Measurements from ENCODE around the gene STRIT1. TPM values are rescaled to one million over a fixed set of nuclear protein-coding genes. Genes with fewer than 3 reads are reported as not detected.

Gene STRIT1
- polyA plus RNA-seq, 3 donors: not detected

DNA sequence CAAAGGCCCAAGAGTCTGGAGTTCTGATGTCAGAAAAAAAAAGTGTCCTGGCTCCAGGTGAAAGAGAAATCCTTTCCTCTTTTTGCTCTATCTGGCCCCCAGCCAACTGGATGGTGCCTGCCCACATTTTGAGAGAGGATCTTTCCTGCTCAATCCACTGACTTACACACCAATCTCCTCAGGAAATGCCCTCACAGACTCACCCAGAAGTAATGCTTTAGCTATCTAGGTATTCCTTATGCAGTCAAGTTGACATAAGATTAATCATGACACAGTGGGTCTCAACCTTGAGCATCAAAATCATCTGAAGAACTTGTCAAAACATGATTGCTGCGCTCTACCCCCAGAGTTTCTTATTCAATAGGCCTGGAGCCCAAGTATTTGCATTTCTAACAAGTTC, 31.2 kb downstream of the STRIT1 start:
- Histone ChIP-seq H3K9me3 (replicated peaks in 1 of 2; ENCODE audit: control insufficient read depth in 1 of 2, insufficient read depth in 1 of 2, low read length in 2 of 2) (no peaks in the 10 kb centered on the region), H3K36me3 (replicated peaks in 1 of 2; ENCODE audit: control insufficient read depth in 1 of 2, insufficient read depth in 2 of 2, low read length in 2 of 2) (no peaks in the 10 kb centered on the region), H3K79me2 (ENCODE audit: insufficient read depth, low read length) (no peaks in the 10 kb centered on the region), H3K4me1 (ENCODE audit: control insufficient read depth in 1 of 2, insufficient read depth in 2 of 2, low read length in 2 of 2) (no peaks in the 10 kb centered on the region), H2AFZ (ENCODE audit: insufficient read depth, low read depth, low read length, poor library complexity, severe bottlenecking) (no peak overlapping the region), H4K20me1 (ENCODE audit: insufficient read depth, low read length) (no peaks in the 10 kb centered on the region), H3K4me3 (replicated peaks in 1 of 3; ENCODE audit: low read depth in 2 of 3, low read length in 3 of 3) (no peak overlapping the region), H3K27me3 (ENCODE audit: control insufficient read depth in 2 of 2, insufficient read depth in 2 of 2, low read length in 2 of 2) (no peaks in the 10 kb centered on the region), H3K27ac (ENCODE audit: low read depth in 1 of 2, low read length in 2 of 2) (no peak overlapping the region), H3K9ac (ENCODE audit: insufficient read depth, low read length, poor library complexity, severe bottlenecking) (no peak overlapping the region), H3K4me2 (replicated peaks; ENCODE audit: extremely low read depth, low read length, poor library complexity, severe bottlenecking) (no peak overlapping the region)
- H3K9me3 Mint-ChIP-seq: peaks cover 0 to 6% (median 0%) of the 10 kb centered on the region in 7 donors
- TF ChIP-seq, protein P1, sequence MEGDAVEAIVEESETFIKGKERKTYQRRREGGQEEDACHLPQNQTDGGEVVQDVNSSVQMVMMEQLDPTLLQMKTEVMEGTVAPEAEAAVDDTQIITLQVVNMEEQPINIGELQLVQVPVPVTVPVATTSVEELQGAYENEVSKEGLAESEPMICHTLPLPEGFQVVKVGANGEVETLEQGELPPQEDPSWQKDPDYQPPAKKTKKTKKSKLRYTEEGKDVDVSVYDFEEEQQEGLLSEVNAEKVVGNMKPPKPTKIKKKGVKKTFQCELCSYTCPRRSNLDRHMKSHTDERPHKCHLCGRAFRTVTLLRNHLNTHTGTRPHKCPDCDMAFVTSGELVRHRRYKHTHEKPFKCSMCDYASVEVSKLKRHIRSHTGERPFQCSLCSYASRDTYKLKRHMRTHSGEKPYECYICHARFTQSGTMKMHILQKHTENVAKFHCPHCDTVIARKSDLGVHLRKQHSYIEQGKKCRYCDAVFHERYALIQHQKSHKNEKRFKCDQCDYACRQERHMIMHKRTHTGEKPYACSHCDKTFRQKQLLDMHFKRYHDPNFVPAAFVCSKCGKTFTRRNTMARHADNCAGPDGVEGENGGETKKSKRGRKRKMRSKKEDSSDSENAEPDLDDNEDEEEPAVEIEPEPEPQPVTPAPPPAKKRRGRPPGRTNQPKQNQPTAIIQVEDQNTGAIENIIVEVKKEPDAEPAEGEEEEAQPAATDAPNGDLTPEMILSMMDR (IDR thresholded peaks at IDR 0.05): no peak
- no peaks in the 10 kb centered on the region for H3K4me1 Mint-ChIP-seq
- intact Hi-C loops (cut with micrococcal nuclease): no loop called here
- H3K27ac Mint-ChIP-seq: peak overlapping the region in 1 of 7 donors; percentile 23
- 100% methylated on average over 1 of the region's 1 CpG for WGBS (ENCODE audit: insufficient coverage)
- no peak for DNase-seq
- no peak overlapping the region for H3K4me3 Mint-ChIP-seq
- peaks cover 0 to 2% (median 0%) of the 10 kb centered on the region in 3 donors for H3K27me3 Mint-ChIP-seq (ENCODE audit: low read depth in 3 of 3)
- H3K36me3 Mint-ChIP-seq: no peaks in the 10 kb centered on the region

DNA sequence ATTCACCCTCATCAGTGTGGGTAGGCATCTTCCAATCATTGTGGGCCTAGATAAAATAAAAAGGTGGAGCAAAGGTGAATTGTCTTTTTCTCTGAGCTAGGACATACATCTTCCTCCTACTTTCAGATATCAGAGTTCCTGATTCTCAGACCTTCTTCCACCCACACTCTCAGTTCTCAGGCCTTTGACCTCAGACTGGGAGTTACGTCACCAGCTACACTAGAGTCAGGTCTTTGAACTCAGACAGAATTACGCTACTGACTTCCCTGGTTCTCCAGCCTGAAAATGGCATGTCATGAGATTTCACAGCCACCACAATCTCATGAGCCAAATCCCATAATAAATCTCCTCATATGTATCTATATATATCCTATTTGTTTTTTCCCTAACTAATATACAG, 39.0 kb downstream of the STRIT1 start:
- Histone ChIP-seq H3K4me3 (replicated peaks in 1 of 3; ENCODE audit: low read depth in 2 of 3, low read length in 3 of 3) (no peak overlapping the region), H3K27ac (ENCODE audit: low read depth in 1 of 2, low read length in 2 of 2) (no peak overlapping the region), H3K9ac (ENCODE audit: insufficient read depth, low read length, poor library complexity, severe bottlenecking) (no peak overlapping the region), H3K4me2 (replicated peaks; ENCODE audit: extremely low read depth, low read length, poor library complexity, severe bottlenecking) (no peak overlapping the region), H3K79me2 (ENCODE audit: insufficient read depth, low read length) (no peaks in the 10 kb centered on the region), H3K4me1 (ENCODE audit: control insufficient read depth in 1 of 2, insufficient read depth in 2 of 2, low read length in 2 of 2) (no peaks in the 10 kb centered on the region), H3K36me3 (replicated peaks in 1 of 2; ENCODE audit: control insufficient read depth in 1 of 2, insufficient read depth in 2 of 2, low read length in 2 of 2) (no peaks in the 10 kb centered on the region), H2AFZ (ENCODE audit: insufficient read depth, low read depth, low read length, poor library complexity, severe bottlenecking) (no peak overlapping the region), H3K9me3 (replicated peaks in 1 of 2; ENCODE audit: control insufficient read depth in 1 of 2, insufficient read depth in 1 of 2, low read length in 2 of 2) (peaks cover 0 to 7% of the 10 kb centered on the region in 2 donors), H4K20me1 (ENCODE audit: insufficient read depth, low read length) (no peaks in the 10 kb centered on the region), H3K27me3 (ENCODE audit: control insufficient read depth in 2 of 2, insufficient read depth in 2 of 2, low read length in 2 of 2) (no peaks in the 10 kb centered on the region)
- Mint-ChIP-seq H3K36me3 (no peaks in the 10 kb centered on the region), H3K27ac (no peak overlapping the region), H3K9me3 (peaks cover 0 to 8% (median 3%) of the 10 kb centered on the region in 7 donors), H3K27me3 (ENCODE audit: low read depth in 3 of 3) (no peaks in the 10 kb centered on the region), H3K4me3 (no peak overlapping the region), H3K4me1 (no peaks in the 10 kb centered on the region)
- DNase-seq: no peak
- WGBS (ENCODE audit: insufficient coverage): 42% methylated on average over 2 of the region's 2 CpGs
- intact Hi-C loops (cut with micrococcal nuclease): no loop called here
- TF ChIP-seq, protein P1 (IDR thresholded peaks at IDR 0.05): no peak

Data from CD14-positive monocyte (primary cell).